HepG2 (cell line): Measurements from ENCODE around the gene CABLES2. TPM values are rescaled to one million over a fixed set of nuclear protein-coding genes. Genes with fewer than 3 reads are reported as not detected.

Source experiments
- ATF1 ChIP-seq: IDR thresholded peaks from 2 replicates; pipeline ENCODE4 v1.6.1; 2016; ENCODE audit warnings: mild to moderate bottlenecking, control low read depth
- ATF4 ChIP-seq, 2 experiments: fragments of 450-650 bp in 1 of 2; sonication (generic) in 1 of 2; formaldehyde crosslinking; IDR thresholded peaks; 2 replicates each; pipeline versions ENCODE4 v1.5.0 to v1.8.0; 2020 to 2022; ENCODE audit warnings: mild to moderate bottlenecking in 1 of 2, missing genetic modification reagents in 1 of 2
- BATF2 ChIP-seq: sonication (generic); formaldehyde crosslinking; IDR thresholded peaks from 2 replicates; pipeline ENCODE4 v1.8.0; 2022; ENCODE audit warnings: mild to moderate bottlenecking, missing genetic modification reagents, moderate library complexity
- ETV6 ChIP-seq: sonication (generic); formaldehyde crosslinking; conservative IDR thresholded peaks from 2 replicates; pipeline ENCODE4 v1.4.0; 2020; ENCODE audit warnings: missing genetic modification reagents
- HMGA1 ChIP-seq: sonication (generic); formaldehyde crosslinking; conservative IDR thresholded peaks from 2 replicates; pipeline ENCODE4 v1.4.0; 2020; ENCODE audit warnings: missing genetic modification reagents
- IRF9 ChIP-seq: sonication (generic); formaldehyde crosslinking; IDR thresholded peaks from 2 replicates; pipeline ENCODE4 v1.8.0; 2022; ENCODE audit warnings: missing genetic modification reagents, mild to moderate bottlenecking, borderline replicate concordance
- JUNB ChIP-seq: sonication (generic); formaldehyde crosslinking; IDR thresholded peaks from 2 replicates; pipeline ENCODE4 v1.8.0; 2022; ENCODE audit warnings: missing genetic modification reagents, mild to moderate bottlenecking, borderline replicate concordance
- MBNL3 ChIP-seq: fragments of 250-450 bp; sonication (Bioruptor Pico); conservative IDR thresholded peaks from 2 replicates; pipeline ENCODE4 v1.8.0; 2022; ENCODE audit warnings: mild to moderate bottlenecking, inconsistent platforms
- NAIF1 ChIP-seq: sonication (generic); formaldehyde crosslinking; IDR thresholded peaks from 2 replicates; pipeline ENCODE4 v1.5.0; 2020; ENCODE audit warnings: mild to moderate bottlenecking, missing genetic modification reagents, borderline replicate concordance
- NR2F2 ChIP-seq: IDR thresholded peaks from 2 replicates; pipeline ENCODE4 v1.6.1; 2012; ENCODE audit warnings: low read depth, inconsistent platforms, borderline replicate concordance
- PCBP1 ChIP-seq: fragments of 200-400 bp; formaldehyde crosslinking; IDR thresholded peaks from 2 replicates; pipeline ENCODE4 v1.6.1; 2017; ENCODE audit warnings: mild to moderate bottlenecking, low read depth, low read length, borderline replicate concordance
- SOX5 ChIP-seq: IDR thresholded peaks from 2 replicates; pipeline ENCODE4 v1.6.1; 2016; ENCODE audit warnings: borderline replicate concordance
- SRSF9 ChIP-seq: fragments of 200-400 bp; formaldehyde crosslinking; IDR thresholded peaks from 2 replicates; pipeline ENCODE4 v1.6.1; 2018; ENCODE audit warnings: borderline replicate concordance, mild to moderate bottlenecking, low read depth, low read length; ENCODE audit not compliant: insufficient read depth, poor library complexity, severe bottlenecking
- SSRP1 ChIP-seq: IDR thresholded peaks from 2 replicates; pipeline ENCODE4 v1.6.1; 2016; ENCODE audit warnings: control low read depth
- TRAFD1 ChIP-seq: sonication (generic); formaldehyde crosslinking; IDR thresholded peaks from 2 replicates; pipeline ENCODE4 v1.5.1; 2020; ENCODE audit warnings: missing genetic modification reagents, mild to moderate bottlenecking, borderline replicate concordance
- ZNF232 ChIP-seq: sonication (generic); formaldehyde crosslinking; IDR thresholded peaks from 2 replicates; pipeline ENCODE4 v1.4.0; 2020; ENCODE audit warnings: missing genetic modification reagents, borderline replicate concordance
- ZNF556 ChIP-seq: sonication (generic); formaldehyde crosslinking; IDR thresholded peaks from 2 replicates; pipeline ENCODE4 v1.4.0; 2020; ENCODE audit warnings: mild to moderate bottlenecking, missing genetic modification reagents, borderline replicate concordance
- ZNF691 ChIP-seq: sonication (generic); formaldehyde crosslinking; IDR thresholded peaks from 2 replicates; pipeline ENCODE4 v1.4.0; 2020; ENCODE audit warnings: missing genetic modification reagents, low read depth, mild to moderate bottlenecking, borderline replicate concordance
- ZNF777 ChIP-seq: sonication (generic); formaldehyde crosslinking; IDR thresholded peaks from 2 replicates; pipeline ENCODE4 v1.4.0; 2020; ENCODE audit warnings: missing genetic modification reagents
- polyA plus RNA-seq, 8 experiments: library from polyadenylated mRNA; depleted of rRNA in 3 of 8; stranded (reverse) in 7 of 8; unstranded in 1 of 8; fragments of >200 nt; fragmentation: Illumina TruSeq in 4 of 8; extraction: Trizol in 4 of 8; gene quantifications; 2 replicates each; pipeline versions ENCODE4 v1.2.1 to v1.2.3, GENCODE V29; 2011 to 2016; ENCODE audit warnings: low read depth in 4 of 8, missing spikeins in 1 of 8, mixed read lengths in 1 of 8; ENCODE audit not compliant: insufficient read depth in 1 of 8
- total RNA-seq, 5 experiments: library from RNA; depleted of rRNA; stranded (reverse); fragments of >200 nt; fragmentation: Illumina TruSeq; extraction: Trizol; gene quantifications; 2 replicates each; pipeline ENCODE4 v1.2.3, GENCODE V29; 2016; ENCODE audit warnings: low read depth in 1 of 5
- TF ChIP-seq, protein P1 (sequence below): sonication (generic); formaldehyde crosslinking; IDR thresholded peaks from 2 replicates; pipeline ENCODE4 v1.5.0; 2020; ENCODE audit warnings: missing genetic modification reagents

CABLES2 gene
- total and polyA plus RNA-seq, 2 of the 13 experiments (the other 11 are each of a cell fraction or from before 2014, with no cell fraction given) = 5.2 to 9.7 TPM

DNA sequence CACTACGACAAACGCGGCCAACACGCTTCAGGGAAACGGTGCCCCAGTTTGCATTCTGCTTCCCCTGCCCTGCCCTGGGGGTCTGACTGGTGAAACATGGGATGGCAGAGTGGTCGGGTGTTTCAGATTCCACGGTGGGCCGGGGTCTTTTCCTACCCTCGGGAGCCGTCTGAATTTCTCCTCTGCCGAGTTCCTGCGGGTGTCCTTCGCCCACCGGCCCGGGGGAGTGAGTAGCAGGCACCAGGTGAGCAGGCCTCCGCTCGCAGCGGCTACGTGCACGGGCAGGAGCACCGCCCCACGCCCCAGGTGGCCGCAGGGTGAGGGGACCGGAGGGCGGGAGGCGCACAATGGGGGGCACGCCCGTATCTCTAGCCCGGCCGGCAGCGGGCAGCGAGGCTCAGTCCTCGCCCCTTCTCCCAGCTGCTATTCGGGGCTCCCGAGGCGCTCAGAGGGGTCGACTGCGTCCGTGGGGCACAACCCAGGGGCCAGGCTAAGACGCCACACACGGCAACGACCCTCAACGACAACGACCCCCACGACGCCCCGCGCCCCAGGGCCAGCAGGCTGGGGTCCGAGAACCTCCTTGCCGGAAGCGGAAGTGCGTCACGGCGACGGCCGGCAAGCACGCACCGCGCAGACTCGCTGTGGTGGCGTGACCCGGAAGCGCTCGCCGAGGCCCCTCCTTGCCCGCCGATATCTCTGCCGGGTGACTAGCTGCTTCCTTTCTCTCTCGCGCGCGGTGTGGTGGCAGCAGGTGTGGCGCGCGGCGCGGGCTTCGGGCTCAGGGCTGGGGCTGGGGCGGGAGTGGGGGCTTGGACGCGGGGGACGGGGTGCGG, 20.5 kb downstream of the CABLES2 start, which contains the start of gene RPS21 (continued):
- 0 out of 2 replicates have a peak, but pooled peaks have one; percentile 40 for TF ChIP-seq SOX5 (CRISPR knock-in tag)
- TF ChIP-seq NR2F2 = no peak; the same call in 1 of the 2 replicates
- peak; percentile 82; the same call in 1 of the 2 replicates for TF ChIP-seq ZNF556 (CRISPR knock-in tag)
- peak; percentile 89; the same call in 1 of the 2 replicates for TF ChIP-seq ATF1 (CRISPR knock-in tag)
- TF ChIP-seq ZNF691 (CRISPR knock-in tag) = no peak
- peak; percentile 93 for TF ChIP-seq IRF9 (CRISPR knock-in tag)
- peak; percentile 58 for TF ChIP-seq ZNF777 (CRISPR knock-in tag)
- TF ChIP-seq SSRP1 (CRISPR knock-in tag) = peak; percentile 50; the same call in 1 of the 2 replicates
- no peak for TF ChIP-seq SRSF9
- TF ChIP-seq ZNF232 = peak; percentile 90
- TF ChIP-seq MBNL3 (CRISPR knock-in tag) = no peak
- TF ChIP-seq HMGA1 = no peak
- TF ChIP-seq TRAFD1 (CRISPR knock-in tag) = no peak; the same call in 1 of the 2 replicates
- TF ChIP-seq, protein P1, sequence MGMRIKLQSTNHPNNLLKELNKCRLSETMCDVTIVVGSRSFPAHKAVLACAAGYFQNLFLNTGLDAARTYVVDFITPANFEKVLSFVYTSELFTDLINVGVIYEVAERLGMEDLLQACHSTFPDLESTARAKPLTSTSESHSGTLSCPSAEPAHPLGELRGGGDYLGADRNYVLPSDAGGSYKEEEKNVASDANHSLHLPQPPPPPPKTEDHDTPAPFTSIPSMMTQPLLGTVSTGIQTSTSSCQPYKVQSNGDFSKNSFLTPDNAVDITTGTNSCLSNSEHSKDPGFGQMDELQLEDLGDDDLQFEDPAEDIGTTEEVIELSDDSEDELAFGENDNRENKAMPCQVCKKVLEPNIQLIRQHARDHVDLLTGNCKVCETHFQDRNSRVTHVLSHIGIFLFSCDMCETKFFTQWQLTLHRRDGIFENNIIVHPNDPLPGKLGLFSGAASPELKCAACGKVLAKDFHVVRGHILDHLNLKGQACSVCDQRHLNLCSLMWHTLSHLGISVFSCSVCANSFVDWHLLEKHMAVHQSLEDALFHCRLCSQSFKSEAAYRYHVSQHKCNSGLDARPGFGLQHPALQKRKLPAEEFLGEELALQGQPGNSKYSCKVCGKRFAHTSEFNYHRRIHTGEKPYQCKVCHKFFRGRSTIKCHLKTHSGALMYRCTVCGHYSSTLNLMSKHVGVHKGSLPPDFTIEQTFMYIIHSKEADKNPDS (CRISPR knock-in tag) = 0 out of 2 replicates have a peak, but pooled peaks have one; percentile 11
- peak; percentile 88 for TF ChIP-seq BATF2 (CRISPR knock-in tag)
- 0 out of 2 replicates have a peak, but pooled peaks have one; percentile 31 for TF ChIP-seq ETV6
- no peak; the same call in 1 of the 2 replicates for TF ChIP-seq JUNB (CRISPR knock-in tag)
- no peak for TF ChIP-seq PCBP1
- TF ChIP-seq ATF4 (CRISPR knock-in tag; IDR thresholded peaks at IDR 0.05) = 0 out of 4 replicates have a peak, but pooled peaks of 1 of the 2 experiments have one; percentile 51
- no peak for TF ChIP-seq NAIF1 (CRISPR knock-in tag)
